Vagina (tissue), 2 donors: ENCODE measurements around the gene DISP3. TPM values are rescaled to one million over a fixed set of nuclear protein-coding genes. Genes with fewer than 3 reads are reported as not detected.
"Not testable (repeated sequence)": the region's sequence is repeated elsewhere in the genome, so short reads cannot be mapped to it uniquely, and the experiment has no call there.

Experiments used
- DNase-seq, 2 donors: peaks; one replicate each; pipeline ENCODE4 v3.0.0-alpha.2; 2017; ENCODE audit errors: extremely low spot score in 2 of 2
- H3K27ac ChIP-seq: fragments of 200-600 bp; sonication (generic); one replicate; pipeline ENCODE4 v1.5.1; 2019
- H3K27me3 ChIP-seq: fragments of 200-600 bp; sonication (generic); one replicate; pipeline ENCODE4 v1.5.1; 2019
- H3K36me3 ChIP-seq, 2 donors: fragments of 200-600 bp; sonication (generic); one replicate each; pipeline ENCODE4 v1.5.1; 2017 to 2019
- H3K4me1 ChIP-seq: fragments of 200-600 bp; sonication (generic); one replicate; pipeline ENCODE4 v1.5.1; 2019
- H3K4me3 ChIP-seq, 2 donors: fragments of 200-600 bp; sonication (generic); 1 replicate in 1 of 2; 2 replicates in 1 of 2; pipeline ENCODE4 v1.5.1; 2016 to 2019
- H3K9me3 ChIP-seq: fragments of 200-600 bp; sonication (generic); one replicate; pipeline ENCODE4 v1.5.1; 2019
- CTCF ChIP-seq, 3 experiments: fragments of 450-650 bp in 2 of 3; fragments of 200-600 bp in 1 of 3; sonication (generic) in 1 of 3; IDR thresholded peaks; one replicate each; pipeline ENCODE4 v1.5.1; 2017 to 2019; ENCODE audit warnings: antibody characterized with exemption in 3 of 3, mild to moderate bottlenecking in 2 of 3, moderate library complexity in 2 of 3
- POLR2A ChIP-seq, 2 donors: fragments of 450-650 bp; IDR thresholded peaks; one replicate each; pipeline ENCODE4 v1.6.1; 2017; ENCODE audit warnings: antibody characterized with exemption in 2 of 2, mild to moderate bottlenecking in 2 of 2, moderate library complexity in 2 of 2
- POLR2AphosphoS5 ChIP-seq, 2 donors: sonication (generic); formaldehyde crosslinking; IDR thresholded peaks; one replicate each; pipeline ENCODE4 v1.9.0; 2017; ENCODE audit warnings: antibody characterized with exemption in 2 of 2, mild to moderate bottlenecking in 2 of 2, low read depth in 1 of 2; ENCODE audit not compliant: insufficient read depth in 1 of 2
- intact Hi-C: fragments of 100-400 bp; cut with DNase I; formaldehyde crosslinking; loops from one replicate; pipeline ENCODE4 v1.15.1; 2023
- total RNA-seq: library from RNA; depleted of rRNA; stranded (reverse); fragments of >200 nt; gene quantifications from one replicate; pipeline ENCODE4 v1.2.3, GENCODE V29; 2016

The DISP3 gene
- total RNA-seq, 1 donor from 2014 or later = not detected

DNA sequence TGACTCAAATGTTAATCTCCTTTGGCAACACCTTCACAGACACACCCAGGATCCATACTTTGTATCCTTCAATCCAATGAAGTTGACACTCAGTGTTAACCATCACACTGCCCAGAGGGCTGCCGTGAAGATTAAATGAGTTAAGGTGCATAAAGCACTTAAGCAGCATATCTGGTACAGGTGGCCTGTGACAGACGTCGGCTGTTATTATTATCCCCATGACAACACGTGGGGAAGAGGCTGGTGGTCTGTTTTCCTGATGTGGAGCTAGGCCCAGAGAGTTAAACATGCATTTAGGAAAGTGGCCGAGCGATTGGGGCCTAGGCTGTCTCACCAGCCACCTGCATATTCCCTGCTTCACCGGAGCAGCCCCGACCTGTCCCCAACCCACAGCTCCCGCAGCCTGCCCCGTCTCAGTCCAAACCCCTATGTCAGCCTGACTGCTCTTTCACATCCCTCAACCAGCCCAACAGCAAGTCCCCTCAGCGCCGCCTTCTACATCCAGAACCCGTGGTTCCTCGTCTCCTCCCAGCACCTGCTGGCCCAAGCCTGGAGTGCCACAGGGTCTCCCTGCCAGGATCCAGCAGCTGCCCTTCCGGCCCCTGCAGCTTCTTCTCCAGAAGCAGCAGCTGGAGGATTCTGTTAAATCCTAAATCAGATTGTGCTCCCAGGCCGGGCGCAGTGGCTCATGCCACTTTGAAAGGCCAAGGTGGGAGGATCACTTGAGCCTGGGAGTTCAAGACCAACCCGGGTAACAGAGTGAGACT lies 97.3 kb downstream of the DISP3 start:
- H3K27ac ChIP-seq = no peak overlapping the region
- no peak for DNase-seq

DNA sequence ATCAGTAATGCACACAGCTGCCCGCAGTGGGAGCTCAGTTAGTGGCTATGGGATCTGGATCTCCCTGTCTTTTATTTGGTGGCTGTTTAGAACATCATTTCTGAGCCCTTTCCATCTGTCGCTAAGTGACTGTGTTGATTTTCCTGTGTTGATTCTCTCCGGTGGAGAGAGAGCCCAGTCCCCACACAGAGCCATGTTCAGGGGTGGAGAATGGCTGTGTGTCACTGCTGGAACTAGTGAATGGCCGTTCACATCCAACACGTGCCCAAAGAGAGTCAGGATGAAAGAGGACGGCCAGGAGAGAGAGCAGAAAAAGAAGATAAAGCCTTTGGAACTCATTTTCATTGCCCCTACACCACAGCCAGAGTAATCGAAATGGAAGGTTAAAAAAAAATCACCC lies 99.0 kb downstream of the DISP3 start:
- no peak overlapping the region for H3K4me3 ChIP-seq
- no peaks in the 10 kb centered on the region for H3K9me3 ChIP-seq
- H3K4me1 ChIP-seq = no peaks in the 10 kb centered on the region
- H3K27me3 ChIP-seq = no peaks in the 10 kb centered on the region
- TF ChIP-seq POLR2AphosphoS5 (IDR thresholded peaks at IDR 0.05; ENCODE audit: insufficient read depth in 1 of 2, low read depth in 1 of 2) = no peak
- TF ChIP-seq CTCF (IDR thresholded peaks at IDR 0.05) = no peak
- no peak for TF ChIP-seq POLR2A (IDR thresholded peaks at IDR 0.05)
- no peak for DNase-seq
- intact Hi-C loops = no loop called here
- no peaks in the 10 kb centered on the region for H3K36me3 ChIP-seq
- no peak overlapping the region for H3K27ac ChIP-seq

More for the DNA sequence above, 97.3 kb downstream of the DISP3 start:
- H3K27me3 ChIP-seq = no peaks in the 10 kb centered on the region
- TF ChIP-seq CTCF (IDR thresholded peaks at IDR 0.05) = no peak
- TF ChIP-seq POLR2AphosphoS5 (IDR thresholded peaks at IDR 0.05; ENCODE audit: insufficient read depth in 1 of 2, low read depth in 1 of 2) = no peak
- no peak for TF ChIP-seq POLR2A (IDR thresholded peaks at IDR 0.05)
- H3K36me3 ChIP-seq = no peaks in the 10 kb centered on the region
- intact Hi-C loops = no loop called here
- H3K4me3 ChIP-seq = no peak overlapping the region
- H3K9me3 ChIP-seq = no peaks in the 10 kb centered on the region
- H3K4me1 ChIP-seq = no peaks in the 10 kb centered on the region

GRCh38 chr1:11579506-11579905 lies 100.6 kb downstream of the DISP3 start:
- no peak overlapping the region for H3K4me3 ChIP-seq
- intact Hi-C loops = no loop called here
- no peak for TF ChIP-seq POLR2A (IDR thresholded peaks at IDR 0.05)
- no peak for TF ChIP-seq CTCF (IDR thresholded peaks at IDR 0.05)
- no peak for TF ChIP-seq POLR2AphosphoS5 (IDR thresholded peaks at IDR 0.05; ENCODE audit: insufficient read depth in 1 of 2, low read depth in 1 of 2)
- H3K4me1 ChIP-seq = no peaks in the 10 kb centered on the region
- no peaks in the 10 kb centered on the region for H3K27me3 ChIP-seq
- no peaks in the 10 kb centered on the region for H3K9me3 ChIP-seq
- H3K27ac ChIP-seq = no peak overlapping the region
- H3K36me3 ChIP-seq = no peaks in the 10 kb centered on the region
- DNase-seq = no peak

GRCh38 chr1:11580049-11580448 lies 101.1 kb downstream of the DISP3 start:
- intact Hi-C loops, H3K4me3 ChIP-seq, DNase-seq, H3K27ac ChIP-seq, H3K27me3 ChIP-seq, H3K36me3 ChIP-seq, H3K4me1 ChIP-seq, H3K9me3 ChIP-seq: not testable (repeated sequence)

DNA sequence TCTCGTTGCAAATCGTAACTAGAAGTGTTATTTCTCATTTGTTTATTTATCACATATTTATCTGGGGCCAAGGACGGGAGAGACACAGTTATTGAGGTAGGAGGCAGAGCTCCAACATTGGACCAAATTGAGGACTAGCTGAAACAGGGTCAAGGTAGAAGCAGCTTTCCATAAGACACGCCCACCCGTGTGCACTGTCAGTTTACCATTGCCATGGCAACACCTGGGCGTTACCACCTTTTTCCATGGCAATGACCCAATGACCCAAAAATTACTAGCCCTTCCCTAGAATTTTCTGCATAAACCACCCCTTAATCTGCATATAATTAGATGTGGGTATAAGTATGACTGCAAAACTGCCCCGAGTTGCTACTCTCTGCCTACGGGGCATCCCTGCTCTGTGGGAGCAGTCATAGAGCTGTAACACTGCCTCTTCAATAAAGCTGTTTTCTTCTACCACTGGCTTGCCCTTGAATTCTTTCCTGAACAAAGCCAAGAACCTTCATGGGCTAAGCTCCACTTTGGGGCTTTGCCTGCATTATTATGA lies 102.6 kb downstream of the DISP3 start:
- Histone ChIP-seq H3K4me1 (no peaks in the 10 kb centered on the region), H3K9me3 (no peaks in the 10 kb centered on the region), H3K27ac (no peak overlapping the region), H3K36me3 (no peaks in the 10 kb centered on the region), H3K27me3 (no peaks in the 10 kb centered on the region), H3K4me3 (no peak overlapping the region)
- intact Hi-C loops = no loop called here
- TF ChIP-seq POLR2AphosphoS5 (IDR thresholded peaks at IDR 0.05; ENCODE audit: insufficient read depth in 1 of 2, low read depth in 1 of 2) = no peak
- TF ChIP-seq POLR2A (IDR thresholded peaks at IDR 0.05) = no peak
- no peak for TF ChIP-seq CTCF (IDR thresholded peaks at IDR 0.05)
- no peak for DNase-seq
